HG03103 (cell line): ENCODE data around the gene ZBTB48.

ENCODE experiments used
- ATAC-seq: cut with Tn5 transposase; IDR thresholded peaks from one replicate; pipeline ENCODE4 v1.9.1; 2021; ENCODE audit warnings: low read depth; ENCODE audit not compliant: unreplicated experiment

Gene ZBTB48

GRCh38 chr1:6572653-6573383 is 7.0 kb upstream of the ZBTB48 start:
- no peak for ATAC-seq

- ATAC-seq: no peak
Measured at GRCh38 chr1:6574025-6574620, 5.7 kb upstream of the ZBTB48 start.

GRCh38 chr1:6574818-6575217 is 5.0 kb upstream of the ZBTB48 start:
- ATAC-seq: no peak

- ATAC-seq: no peak
Measured at GRCh38 chr1:6577831-6578525, 1.8 kb upstream of the ZBTB48 start.

GRCh38 chr1:6578624-6579373 is 995 bp upstream of the ZBTB48 start:
- ATAC-seq: no peak

GRCh38 chr1:6580119-6580592 is 362 bp downstream of the ZBTB48 start:
- no peak for ATAC-seq

GRCh38 chr1:6580593-6581409 is 1.0 kb downstream of the ZBTB48 start:
- no peak for ATAC-seq

GRCh38 chr1:6581561-6582305 is 1.9 kb downstream of the ZBTB48 start:
- no peak for ATAC-seq

- ATAC-seq: no peak
Measured at GRCh38 chr1:6582370-6582769, 2.6 kb downstream of the ZBTB48 start.

- ATAC-seq: no peak
Measured at GRCh38 chr1:6584126-6585080, 4.6 kb downstream of the ZBTB48 start.

- no peak for ATAC-seq
Measured at GRCh38 chr1:6585081-6585722, 5.4 kb downstream of the ZBTB48 start.

- no peak for ATAC-seq
Measured at GRCh38 chr1:6585841-6586240, 6.0 kb downstream of the ZBTB48 start.

- ATAC-seq: no peak
Measured at GRCh38 chr1:6586404-6586816, 6.6 kb downstream of the ZBTB48 start.

GRCh38 chr1:6587261-6588005 is 7.6 kb downstream of the ZBTB48 start:
- ATAC-seq: no peak

- ATAC-seq: no peak
Measured at GRCh38 chr1:6588128-6588892, 8.5 kb downstream of the ZBTB48 start.

- no peak for ATAC-seq
Measured at GRCh38 chr1:6588893-6589520, 9.2 kb downstream of the ZBTB48 start.
